ENCODE measurements around the gene BTAF1. TPM values are rescaled to one million over a fixed set of nuclear protein-coding genes. Genes with fewer than 3 reads are reported as not detected.

The BTAF1 gene
- total RNA-seq, 2 donors from 2014 or later = 11.8 to 12.7 TPM

- TF ChIP-seq, protein P1, sequence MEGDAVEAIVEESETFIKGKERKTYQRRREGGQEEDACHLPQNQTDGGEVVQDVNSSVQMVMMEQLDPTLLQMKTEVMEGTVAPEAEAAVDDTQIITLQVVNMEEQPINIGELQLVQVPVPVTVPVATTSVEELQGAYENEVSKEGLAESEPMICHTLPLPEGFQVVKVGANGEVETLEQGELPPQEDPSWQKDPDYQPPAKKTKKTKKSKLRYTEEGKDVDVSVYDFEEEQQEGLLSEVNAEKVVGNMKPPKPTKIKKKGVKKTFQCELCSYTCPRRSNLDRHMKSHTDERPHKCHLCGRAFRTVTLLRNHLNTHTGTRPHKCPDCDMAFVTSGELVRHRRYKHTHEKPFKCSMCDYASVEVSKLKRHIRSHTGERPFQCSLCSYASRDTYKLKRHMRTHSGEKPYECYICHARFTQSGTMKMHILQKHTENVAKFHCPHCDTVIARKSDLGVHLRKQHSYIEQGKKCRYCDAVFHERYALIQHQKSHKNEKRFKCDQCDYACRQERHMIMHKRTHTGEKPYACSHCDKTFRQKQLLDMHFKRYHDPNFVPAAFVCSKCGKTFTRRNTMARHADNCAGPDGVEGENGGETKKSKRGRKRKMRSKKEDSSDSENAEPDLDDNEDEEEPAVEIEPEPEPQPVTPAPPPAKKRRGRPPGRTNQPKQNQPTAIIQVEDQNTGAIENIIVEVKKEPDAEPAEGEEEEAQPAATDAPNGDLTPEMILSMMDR (IDR thresholded peaks at IDR 0.05) = no peak
- no peak overlapping the region for H3K4me3 ChIP-seq
- no peaks in the 10 kb centered on the region for H3K36me3 ChIP-seq
- no peak for DNase-seq (ENCODE audit: low spot score)
- H3K27ac ChIP-seq = no peak overlapping the region
- H3K4me1 ChIP-seq = peaks cover 0 to 20% of the 10 kb centered on the region in 2 donors
- no peaks in the 10 kb centered on the region for H3K9me3 ChIP-seq
- no peaks in the 10 kb centered on the region for H3K27me3 ChIP-seq
Observed at GRCh38 chr10:91907033-91907594, 16.5 kb upstream of the BTAF1 start.

DNA sequence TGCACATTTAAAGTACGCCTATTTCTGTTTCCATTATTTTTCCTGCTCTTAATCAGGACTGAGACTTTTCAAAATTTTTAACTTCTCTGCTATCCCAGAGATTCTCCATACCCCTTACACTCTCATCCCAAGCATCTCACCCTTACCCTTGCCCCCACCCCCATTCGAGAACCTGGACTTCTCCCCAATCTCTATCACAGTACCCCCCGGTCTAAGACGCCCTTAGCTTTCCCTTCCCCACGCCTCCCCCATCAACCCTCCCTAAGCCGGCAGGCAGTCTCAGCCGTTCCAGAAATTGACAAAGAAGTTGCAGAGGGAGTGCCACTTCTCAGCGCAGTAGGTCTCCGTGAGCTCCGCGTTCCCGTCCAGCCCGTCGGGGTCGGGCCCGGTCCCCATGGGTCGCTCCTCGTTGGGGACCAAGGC is 15.6 kb upstream of the BTAF1 start:
- H3K27ac ChIP-seq = peak overlapping the region; percentile 71 to 74

GRCh38 chr10:91908337-91909116 is 15.0 kb upstream of the BTAF1 start:
- Histone ChIP-seq H3K27ac (peak overlapping the region; percentile 71 to 74), H3K9me3 (no peaks in the 10 kb centered on the region), H3K27me3 (no peaks in the 10 kb centered on the region), H3K36me3 (no peaks in the 10 kb centered on the region), H3K4me3 (peak overlapping the region; percentile 70 to 81), H3K4me1 (peaks cover 0 to 20% of the 10 kb centered on the region in 2 donors)
- DNase-seq (ENCODE audit: low spot score) = peak; percentile 78
- TF ChIP-seq, protein P1 (IDR thresholded peaks at IDR 0.05) = peak; percentile 20 to 64

More for the DNA sequence above, 15.6 kb upstream of the BTAF1 start:
- Histone ChIP-seq H3K4me3 (peak overlapping the region; percentile 70 to 81), H3K27me3 (no peaks in the 10 kb centered on the region), H3K4me1 (peaks cover 0 to 20% of the 10 kb centered on the region in 2 donors), H3K36me3 (no peaks in the 10 kb centered on the region), H3K9me3 (no peaks in the 10 kb centered on the region)
- TF ChIP-seq, protein P1 (IDR thresholded peaks at IDR 0.05) = no peak
- no peak for DNase-seq (ENCODE audit: low spot score)

DNA sequence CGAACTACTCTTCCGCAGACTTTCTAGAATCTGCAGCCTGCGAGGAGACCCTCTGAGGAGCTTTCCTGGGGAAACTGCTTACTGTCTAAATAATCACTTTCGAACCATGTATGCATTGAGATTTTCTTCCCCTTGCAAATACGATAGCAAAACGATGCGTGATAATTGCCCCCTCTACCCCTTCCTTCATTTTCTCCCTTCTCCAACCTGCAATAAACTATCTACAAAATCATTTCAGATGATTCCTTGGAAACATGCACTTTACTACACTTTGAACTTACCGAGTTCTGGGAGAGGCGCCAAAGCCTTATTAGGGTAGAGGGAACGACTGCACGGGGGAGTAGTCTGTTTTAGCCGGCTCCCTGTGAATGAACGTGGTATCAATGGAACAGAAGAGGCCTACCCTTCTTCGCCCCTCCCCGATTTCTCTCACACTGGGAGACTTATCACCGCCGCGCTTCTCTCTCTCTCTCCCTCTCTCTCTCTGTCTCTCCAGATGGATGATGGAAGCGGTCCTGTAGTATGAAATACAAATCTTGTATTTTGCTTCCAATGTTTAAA is 14.4 kb upstream of the BTAF1 start, which contains the start of gene FGFBP3:
Gene FGFBP3, minus strand, starts transcription at position 370 of the 561 bp plus-strand sequence. CDS start 517 bp downstream, outside the sequence.
- Histone ChIP-seq H3K36me3 (no peaks in the 10 kb centered on the region), H3K4me1 (peaks cover 0 to 20% of the 10 kb centered on the region in 2 donors), H3K9me3 (no peaks in the 10 kb centered on the region), H3K27me3 (no peaks in the 10 kb centered on the region), H3K4me3 (peak within 1 kb of the TSS; percentile 70 to 81), H3K27ac (peak within 1 kb of the TSS; percentile 71 to 74)
- TF ChIP-seq, protein P1 (IDR thresholded peaks at IDR 0.05) = no peak
- DNase-seq (ENCODE audit: low spot score) = no peak

GRCh38 chr10:91910467-91910866 is 13.1 kb upstream of the BTAF1 start:
- DNase-seq (ENCODE audit: low spot score) = no peak

More at GRCh38 chr10:91910467-91910866, 13.1 kb upstream of the BTAF1 start:
- TF ChIP-seq, protein P1 (IDR thresholded peaks at IDR 0.05) = no peak
- H3K9me3 ChIP-seq = no peaks in the 10 kb centered on the region
- H3K4me1 ChIP-seq = peaks cover 0 to 20% of the 10 kb centered on the region in 2 donors
- H3K36me3 ChIP-seq = no peaks in the 10 kb centered on the region
- no peaks in the 10 kb centered on the region for H3K27me3 ChIP-seq
- no peak overlapping the region for H3K27ac ChIP-seq
- no peak overlapping the region for H3K4me3 ChIP-seq
